Glutamatergic neuron (in vitro differentiated cells): ENCODE data around the gene CTDNEP1. TPM values are rescaled to one million over a fixed set of nuclear protein-coding genes. Genes with fewer than 3 reads are reported as not detected.

Experiments
- DNase-seq: peaks from one replicate; pipeline ENCODE4 v3.0.0; 2022
- H3K27ac Mint-ChIP-seq: one replicate; pipeline ENCODE4 v1.8.0; 2020; ENCODE audit warnings: mild to moderate bottlenecking, mixed read lengths, inconsistent platforms; ENCODE audit not compliant: unreplicated experiment
- H3K27me3 Mint-ChIP-seq: one replicate; pipeline ENCODE4 v1.8.0; 2020; ENCODE audit warnings: mild to moderate bottlenecking, moderate library complexity, mixed read lengths, inconsistent platforms; ENCODE audit not compliant: unreplicated experiment
- H3K36me3 Mint-ChIP-seq: one replicate; pipeline ENCODE4 v1.8.0; 2020; ENCODE audit warnings: mild to moderate bottlenecking, mixed read lengths, inconsistent platforms; ENCODE audit not compliant: unreplicated experiment
- H3K4me1 Mint-ChIP-seq: one replicate; pipeline ENCODE4 v1.8.0; 2020; ENCODE audit warnings: mild to moderate bottlenecking, low read depth, mixed read lengths, inconsistent platforms; ENCODE audit not compliant: unreplicated experiment
- H3K4me3 Mint-ChIP-seq: one replicate; pipeline ENCODE4 v1.8.0; 2020; ENCODE audit warnings: mild to moderate bottlenecking, mixed read lengths, inconsistent platforms; ENCODE audit not compliant: unreplicated experiment
- H3K9me3 Mint-ChIP-seq: one replicate; pipeline ENCODE4 v1.8.0; 2020; ENCODE audit warnings: mild to moderate bottlenecking, moderate library complexity, mixed read lengths, inconsistent platforms; ENCODE audit not compliant: unreplicated experiment
- total RNA-seq: library from RNA; stranded (reverse); fragmentation: NEBNext Ultra II Directional; extraction: Animal tissue kit (Norgen Biotek cat#: 25700); gene quantifications from one replicate; pipeline ENCODE4 v1.2.1, GENCODE V29; 2021; ENCODE audit not compliant: unreplicated experiment
- TF ChIP-seq, protein P1 (sequence below): fragments of 200-600 bp; sonication (generic); IDR thresholded peaks from one replicate; pipeline ENCODE4 v1.5.0; 2021; ENCODE audit not compliant: partially characterized antibody, unreplicated experiment

Gene CTDNEP1
- total RNA-seq, 1 donor from 2014 or later: 185 TPM

DNA sequence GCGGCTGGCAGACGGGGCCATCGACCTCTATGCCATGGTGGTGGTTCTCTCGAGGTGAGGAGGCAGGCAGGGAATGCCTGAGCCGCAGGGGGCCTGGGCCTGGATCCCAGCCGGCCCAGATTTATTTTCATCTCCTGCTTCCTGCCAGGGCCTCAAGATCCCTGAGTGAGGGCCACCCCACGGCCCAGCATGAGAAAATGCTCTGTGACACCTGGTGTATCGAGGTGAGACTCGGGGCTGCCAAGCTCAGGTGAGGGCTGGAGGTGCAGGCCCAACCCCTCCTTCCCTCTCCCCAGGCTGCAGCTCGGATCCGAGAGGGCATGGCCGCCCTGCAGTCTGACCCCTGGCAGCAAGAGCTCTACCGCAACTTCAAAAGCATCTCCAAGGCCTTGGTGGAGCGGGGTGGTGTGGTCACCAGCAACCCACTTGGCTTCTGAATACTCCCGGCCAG is 26.8 kb downstream of the CTDNEP1 start:
- Mint-ChIP-seq H3K4me1 (peaks cover 7% of the 10 kb centered on the region), H3K9me3 (peaks cover 12% of the 10 kb centered on the region), H3K27me3 (peaks cover 15% of the 10 kb centered on the region), H3K36me3 (no peaks in the 10 kb centered on the region), H3K4me3 (no peak overlapping the region), H3K27ac (no peak overlapping the region)
- TF ChIP-seq, protein P1, sequence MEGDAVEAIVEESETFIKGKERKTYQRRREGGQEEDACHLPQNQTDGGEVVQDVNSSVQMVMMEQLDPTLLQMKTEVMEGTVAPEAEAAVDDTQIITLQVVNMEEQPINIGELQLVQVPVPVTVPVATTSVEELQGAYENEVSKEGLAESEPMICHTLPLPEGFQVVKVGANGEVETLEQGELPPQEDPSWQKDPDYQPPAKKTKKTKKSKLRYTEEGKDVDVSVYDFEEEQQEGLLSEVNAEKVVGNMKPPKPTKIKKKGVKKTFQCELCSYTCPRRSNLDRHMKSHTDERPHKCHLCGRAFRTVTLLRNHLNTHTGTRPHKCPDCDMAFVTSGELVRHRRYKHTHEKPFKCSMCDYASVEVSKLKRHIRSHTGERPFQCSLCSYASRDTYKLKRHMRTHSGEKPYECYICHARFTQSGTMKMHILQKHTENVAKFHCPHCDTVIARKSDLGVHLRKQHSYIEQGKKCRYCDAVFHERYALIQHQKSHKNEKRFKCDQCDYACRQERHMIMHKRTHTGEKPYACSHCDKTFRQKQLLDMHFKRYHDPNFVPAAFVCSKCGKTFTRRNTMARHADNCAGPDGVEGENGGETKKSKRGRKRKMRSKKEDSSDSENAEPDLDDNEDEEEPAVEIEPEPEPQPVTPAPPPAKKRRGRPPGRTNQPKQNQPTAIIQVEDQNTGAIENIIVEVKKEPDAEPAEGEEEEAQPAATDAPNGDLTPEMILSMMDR: no peak
- no peak for DNase-seq

DNA sequence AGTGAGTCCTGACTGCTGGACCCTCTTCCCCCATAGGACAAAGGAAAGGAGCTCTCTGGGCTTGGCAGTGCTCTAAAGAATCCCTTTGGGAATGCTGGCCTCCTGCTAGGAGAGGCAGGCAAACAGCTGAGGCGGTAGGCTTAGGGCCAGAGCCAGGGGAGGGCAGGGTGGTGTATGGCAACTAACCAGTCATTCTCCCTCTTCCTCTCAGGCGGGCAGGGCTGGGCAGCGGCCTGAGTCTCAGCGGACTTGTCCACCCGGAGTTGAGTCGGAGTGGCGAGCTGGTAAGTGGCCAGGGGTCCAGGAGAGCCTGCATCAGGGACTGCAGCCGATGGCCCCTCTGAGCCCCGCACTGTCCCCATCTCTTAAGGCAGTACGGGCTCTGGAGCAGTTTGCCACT is 27.4 kb downstream of the CTDNEP1 start:
- TF ChIP-seq, protein P1: no peak
- H3K4me1 Mint-ChIP-seq: peaks cover 11% of the 10 kb centered on the region
- H3K27me3 Mint-ChIP-seq: peaks cover 20% of the 10 kb centered on the region
- no peak overlapping the region for H3K4me3 Mint-ChIP-seq
- H3K36me3 Mint-ChIP-seq: no peaks in the 10 kb centered on the region
- peaks cover 17% of the 10 kb centered on the region for H3K9me3 Mint-ChIP-seq
- no peak overlapping the region for H3K27ac Mint-ChIP-seq
- no peak for DNase-seq

DNA sequence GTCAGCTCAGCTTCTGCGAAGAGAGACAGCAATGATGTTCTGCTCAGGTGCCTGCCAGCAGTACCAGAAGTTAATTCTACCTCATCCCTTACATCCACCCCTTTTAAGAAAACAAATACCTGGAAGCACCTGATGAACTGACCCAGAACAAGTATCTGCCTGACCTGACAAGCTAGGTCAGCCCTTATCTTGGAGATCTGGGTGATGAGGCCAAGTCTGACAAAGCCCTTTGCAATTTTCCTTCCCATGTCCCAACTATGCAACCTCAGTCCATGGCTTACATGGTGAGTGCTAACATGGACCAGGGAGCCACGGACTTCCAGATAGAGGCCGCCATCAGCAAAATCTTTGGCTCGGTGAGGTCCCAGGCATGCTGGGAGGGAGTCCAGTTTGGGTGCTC is 28.2 kb downstream of the CTDNEP1 start:
- no peak for DNase-seq
- TF ChIP-seq, protein P1: no peak
- peaks cover 17% of the 10 kb centered on the region for H3K9me3 Mint-ChIP-seq
- no peak overlapping the region for H3K27ac Mint-ChIP-seq
- H3K4me1 Mint-ChIP-seq: peaks cover 18% of the 10 kb centered on the region
- peaks cover 15% of the 10 kb centered on the region for H3K27me3 Mint-ChIP-seq
- no peaks in the 10 kb centered on the region for H3K36me3 Mint-ChIP-seq
- no peak overlapping the region for H3K4me3 Mint-ChIP-seq

DNA sequence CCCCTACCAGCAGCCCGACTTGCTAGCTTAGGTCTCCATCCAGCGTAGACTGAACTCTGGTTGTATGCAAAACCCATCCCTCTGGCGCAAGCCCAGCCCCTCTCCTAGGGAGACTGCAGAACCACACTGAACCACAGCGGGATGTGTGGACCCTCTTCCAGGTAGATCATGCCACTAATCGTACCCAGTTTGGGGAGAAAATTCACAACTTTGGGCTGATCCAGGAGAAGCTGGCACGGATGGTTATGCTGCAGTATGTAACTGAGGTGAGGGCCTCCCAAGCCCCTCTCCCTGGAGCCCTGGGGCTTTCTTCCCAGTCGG is 28.6 kb downstream of the CTDNEP1 start:
- DNase-seq: no peak
- Mint-ChIP-seq H3K27me3 (peaks cover 12% of the 10 kb centered on the region), H3K36me3 (no peaks in the 10 kb centered on the region), H3K9me3 (peaks cover 17% of the 10 kb centered on the region), H3K4me1 (peaks cover 22% of the 10 kb centered on the region), H3K4me3 (no peak overlapping the region), H3K27ac (no peak overlapping the region)
- TF ChIP-seq, protein P1: no peak

DNA sequence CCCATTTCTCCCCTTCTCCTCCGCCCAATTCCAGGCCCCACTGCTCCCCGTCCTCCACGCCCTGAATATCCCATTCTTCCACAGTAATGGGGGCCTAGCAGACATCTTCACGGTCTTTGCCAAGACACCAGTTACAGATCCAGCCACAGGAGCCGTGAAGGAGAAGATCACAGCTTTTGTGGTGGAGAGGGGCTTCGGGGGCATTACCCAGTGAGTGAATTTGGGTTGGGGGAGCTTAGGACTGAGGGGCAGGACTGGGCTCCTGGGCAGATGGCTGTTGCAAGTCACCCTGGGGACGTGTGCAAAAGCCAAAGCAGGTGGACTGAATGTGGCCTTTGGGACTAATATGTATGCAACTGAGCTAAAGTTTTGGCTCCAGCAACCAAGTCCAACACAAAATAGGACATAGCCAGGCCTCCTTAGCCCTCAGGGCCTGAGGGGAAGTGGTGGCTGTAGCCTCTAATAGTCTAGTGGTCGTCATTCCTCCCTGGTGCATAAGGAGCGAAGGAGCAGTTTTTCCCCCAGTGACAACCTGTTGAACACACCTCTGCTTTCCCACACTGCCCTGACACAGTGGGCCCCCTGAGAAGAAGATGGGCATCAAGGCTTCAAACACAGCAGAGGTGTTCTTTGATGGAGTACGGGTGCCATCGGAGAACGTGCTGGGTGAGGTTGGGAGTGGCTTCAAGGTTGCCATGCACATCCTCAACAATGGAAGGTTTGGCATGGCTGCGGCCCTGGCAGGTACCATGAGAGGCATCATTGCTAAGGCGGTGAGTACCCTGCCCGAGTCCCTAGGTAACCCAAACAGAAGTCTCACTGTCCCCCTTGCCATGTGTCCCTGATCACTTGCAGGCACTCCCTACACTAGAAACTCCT is 29.2 kb downstream of the CTDNEP1 start:
- H3K27ac Mint-ChIP-seq: peak overlapping the region; percentile 48
- H3K4me1 Mint-ChIP-seq: peaks cover 24% of the 10 kb centered on the region
- H3K36me3 Mint-ChIP-seq: no peaks in the 10 kb centered on the region
- TF ChIP-seq, protein P1: no peak
- H3K9me3 Mint-ChIP-seq: peaks cover 17% of the 10 kb centered on the region
- peaks cover 12% of the 10 kb centered on the region for H3K27me3 Mint-ChIP-seq
- H3K4me3 Mint-ChIP-seq: no peak overlapping the region
- DNase-seq: no peak
